ENCODE measurements around the gene DOCK8.
A peak's percentile ranks its signal among the peaks of the same experiment; 100 is the strongest.

Gene DOCK8

GRCh38 chr9:469672-470551 is 255.2 kb downstream of the DOCK8 start:
- peak; percentile 84 to 96 for DNase-seq

GRCh38 chr9:470552-471194 is 256.0 kb downstream of the DOCK8 start:
- DNase-seq, result no peak

GRCh38 chr9:471320-471719 is 256.7 kb downstream of the DOCK8 start:
- DNase-seq, result no peak

- no peak for DNase-seq
Observed at GRCh38 chr9:472479-473075, 257.9 kb downstream of the DOCK8 start.

GRCh38 chr9:477193-477592 is 262.5 kb downstream of the DOCK8 start:
- DNase-seq, result no peak

- no peak for DNase-seq
Observed at GRCh38 chr9:479304-479970, 264.8 kb downstream of the DOCK8 start.

- DNase-seq, result no peak
Observed at GRCh38 chr9:479971-480350, 265.3 kb downstream of the DOCK8 start.

GRCh38 chr9:482739-483138 is 268.1 kb downstream of the DOCK8 start:
- no peak for DNase-seq

GRCh38 chr9:486156-486555 is 271.5 kb downstream of the DOCK8 start:
- no peak for DNase-seq

GRCh38 chr9:487429-487828 is 272.8 kb downstream of the DOCK8 start:
- DNase-seq, result no peak

GRCh38 chr9:488448-488847 is 273.8 kb downstream of the DOCK8 start:
- DNase-seq, result no peak

- DNase-seq, result no peak
Observed at GRCh38 chr9:489198-490197, 274.8 kb downstream of the DOCK8 start.

GRCh38 chr9:494764-495163 is 280.1 kb downstream of the DOCK8 start:
- no peak for DNase-seq

- no peak for DNase-seq
Observed at GRCh38 chr9:495739-496138, 281.1 kb downstream of the DOCK8 start.

GRCh38 chr9:503326-503725 is 288.7 kb downstream of the DOCK8 start:
- DNase-seq, result no peak

- peak in 1 of 2 experiments; percentile 82 for DNase-seq
Observed at GRCh38 chr9:503881-504852, 289.5 kb downstream of the DOCK8 start, which contains the start of gene KANK1. Gene KANK1, plus strand, starts transcription at chr9:504695.

- DNase-seq, result no peak
Observed at GRCh38 chr9:504921-505740, 290.5 kb downstream of the DOCK8 start.

GRCh38 chr9:505741-506059 is 291.0 kb downstream of the DOCK8 start:
- DNase-seq, result no peak

GRCh38 chr9:506281-506680 is 291.6 kb downstream of the DOCK8 start:
- no peak for DNase-seq

- no peak for DNase-seq
Observed at GRCh38 chr9:511861-512260, 297.2 kb downstream of the DOCK8 start.
